Adrenal gland (tissue), 5 donors: ENCODE data around the gene AKR1C8.
"Not testable (repeated sequence)": the region's sequence is repeated elsewhere in the genome, so short reads cannot be mapped to it uniquely, and the experiment has no call there.

Source experiments
- CTCF ChIP-seq, 6 experiments: fragments of 450-650 bp in 4 of 6; fragments of 200-600 bp in 2 of 6; sonication (generic) in 1 of 6; IDR thresholded peaks; 1 replicate in 5 of 6; 2 replicates in 1 of 6; pipeline versions ENCODE4 v1.5.1 to v1.8.0; 2016 to 2021; ENCODE audit warnings: antibody characterized with exemption in 6 of 6, mild to moderate bottlenecking in 2 of 6, moderate library complexity in 1 of 6
- POLR2A ChIP-seq, 2 donors: fragments of 450-650 bp; IDR thresholded peaks; one replicate each; pipeline ENCODE4 v1.6.1; 2017; ENCODE audit warnings: antibody characterized with exemption in 2 of 2, mild to moderate bottlenecking in 2 of 2, moderate library complexity in 1 of 2
- donor health status: DM: no; HTN: no; CAD: no.

- TF ChIP-seq CTCF, POLR2A (IDR thresholded peaks at IDR 0.05): not testable (repeated sequence)
Measured at GRCh38 chr10:5137699-5138098, 47.3 kb downstream of the AKR1C8 start.
